DOHH2 (cell line): Measurements from ENCODE around the gene EFCAB14.

Experiments
- CTCF ChIP-seq: fragments of 200-600 bp; sonication (generic); IDR thresholded peaks from one replicate; pipeline ENCODE4 v1.5.1; 2014; ENCODE audit warnings: antibody characterized with exemption, mild to moderate bottlenecking, low read depth, low read length; ENCODE audit not compliant: poor library complexity, severe bottlenecking
- EZH2phosphoT487 ChIP-seq: fragments of 200-600 bp; sonication (generic); IDR thresholded peaks from 2 replicates; pipeline ENCODE4 v1.6.1; 2017; ENCODE audit warnings: borderline replicate concordance, mild to moderate bottlenecking, antibody characterized with exemption, low read length, moderate library complexity, mixed read lengths

- TF ChIP-seq CTCF = no peak
- no peak for TF ChIP-seq EZH2phosphoT487
These were observed 2.3 kb upstream of the EFCAB14 start for GRCh38 chr1:46721204-46721603.
